GM19455 (cell line): ENCODE measurements around the gene STARD9.
"Not testable (repeated sequence)": the region's sequence is repeated elsewhere in the genome, so short reads cannot be mapped to it uniquely, and the experiment has no call there.

Experiments used
- ATAC-seq: cut with Tn5 transposase; IDR thresholded peaks from one replicate; pipeline ENCODE4 v1.9.1; 2021; ENCODE audit not compliant: unreplicated experiment

Gene STARD9

DNA sequence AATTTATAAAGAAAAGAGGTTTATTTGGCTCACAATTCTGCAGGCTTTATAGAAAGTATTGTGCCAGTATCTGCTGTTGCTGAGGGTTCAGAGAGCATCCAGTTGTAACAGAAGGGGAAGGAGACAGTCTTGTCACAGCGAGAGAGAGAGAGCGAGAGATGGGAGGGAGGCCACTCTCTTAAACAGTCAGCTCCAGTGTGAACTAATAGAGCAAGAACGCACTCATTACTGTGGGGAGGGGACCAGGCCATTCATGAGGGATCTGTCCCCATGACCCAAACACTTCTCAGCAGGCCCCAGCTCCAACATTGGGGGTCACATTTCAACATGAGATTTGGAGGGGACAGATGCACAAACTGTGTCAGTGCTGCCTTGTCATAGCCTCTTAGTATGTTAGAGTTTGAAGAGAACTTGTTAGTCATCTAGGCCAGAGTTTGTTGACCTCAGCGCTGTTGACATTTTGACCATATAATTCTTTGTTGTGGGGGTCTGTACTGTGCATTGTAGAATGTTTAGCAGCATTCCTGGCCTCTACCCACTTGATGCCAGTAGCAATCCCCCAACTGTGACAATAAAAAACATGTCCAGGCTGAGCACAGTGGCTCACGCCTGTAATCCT, 15.3 kb downstream of the STARD9 start:
- ATAC-seq, result no peak

DNA sequence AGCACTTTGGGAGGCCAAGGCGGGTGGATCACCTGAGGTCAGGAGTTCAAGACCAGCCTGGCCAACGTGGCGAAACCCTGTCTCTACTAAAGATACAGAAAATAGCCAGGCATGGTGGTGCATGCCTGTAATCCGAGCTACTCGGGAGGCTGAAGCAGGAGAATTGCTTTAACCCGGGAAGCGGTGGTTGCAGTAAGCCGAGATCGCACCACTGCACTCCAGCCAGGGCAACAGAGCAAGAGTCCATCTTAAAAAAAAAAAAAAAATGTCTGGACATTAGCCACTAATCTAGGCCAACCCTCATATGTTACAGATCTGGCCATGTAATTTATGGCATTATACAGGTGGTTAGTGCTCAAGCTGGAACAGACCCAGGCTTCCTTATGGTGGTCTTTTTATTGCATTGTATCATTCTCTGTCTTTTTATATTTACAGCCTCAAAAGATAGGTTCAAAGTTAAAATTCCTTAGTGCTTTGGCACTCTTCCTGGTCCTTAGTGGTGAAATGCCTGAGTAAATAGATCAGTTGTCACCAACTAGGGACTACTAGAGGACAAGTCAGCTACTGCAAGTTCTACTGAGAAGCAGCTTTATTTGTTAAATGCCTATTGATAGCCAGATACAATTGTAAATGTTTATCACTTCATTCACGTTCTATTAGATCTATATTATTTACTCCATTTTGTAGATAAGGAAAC, 16.0 kb downstream of the STARD9 start:
- no peak for ATAC-seq

DNA sequence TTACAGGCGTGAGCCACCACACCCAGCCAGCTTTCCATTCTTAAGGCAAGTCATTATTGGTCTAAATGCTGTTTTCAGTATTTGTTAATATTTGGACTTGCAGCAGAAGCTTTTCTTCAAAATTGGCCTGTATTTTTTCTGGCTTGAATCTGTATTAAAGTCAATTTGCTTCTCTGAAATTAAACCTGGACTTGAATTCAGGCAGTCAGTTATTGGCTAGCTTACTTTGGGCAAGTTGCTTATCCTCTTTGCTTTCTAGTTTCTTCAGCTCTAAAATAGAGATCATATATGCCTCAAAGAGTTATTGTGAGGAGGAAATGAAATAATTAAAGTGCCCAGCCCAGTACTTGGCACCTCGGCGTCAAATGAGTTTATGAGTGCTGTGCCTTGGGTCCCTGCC, 17.3 kb downstream of the STARD9 start:
- no peak for ATAC-seq

DNA sequence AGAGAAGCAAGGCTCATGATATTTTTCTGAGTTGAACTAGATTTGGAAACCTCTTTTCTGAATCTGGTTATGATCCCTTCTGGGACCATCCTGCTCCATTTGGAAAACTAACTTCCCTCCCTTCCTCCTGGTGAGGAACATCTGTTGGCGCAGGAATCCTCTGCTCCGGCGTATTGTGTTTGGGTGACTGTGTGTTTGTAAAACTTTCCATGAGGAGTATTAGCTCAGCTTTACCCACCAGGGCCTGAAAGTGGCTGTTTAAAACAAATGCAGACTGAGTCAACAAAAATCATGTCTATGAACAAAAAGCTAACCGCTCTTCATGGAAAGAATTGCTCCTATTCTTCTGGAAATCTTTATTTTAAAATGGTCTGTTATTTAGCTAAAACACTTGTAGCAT, 17.7 kb downstream of the STARD9 start:
- no peak for ATAC-seq

DNA sequence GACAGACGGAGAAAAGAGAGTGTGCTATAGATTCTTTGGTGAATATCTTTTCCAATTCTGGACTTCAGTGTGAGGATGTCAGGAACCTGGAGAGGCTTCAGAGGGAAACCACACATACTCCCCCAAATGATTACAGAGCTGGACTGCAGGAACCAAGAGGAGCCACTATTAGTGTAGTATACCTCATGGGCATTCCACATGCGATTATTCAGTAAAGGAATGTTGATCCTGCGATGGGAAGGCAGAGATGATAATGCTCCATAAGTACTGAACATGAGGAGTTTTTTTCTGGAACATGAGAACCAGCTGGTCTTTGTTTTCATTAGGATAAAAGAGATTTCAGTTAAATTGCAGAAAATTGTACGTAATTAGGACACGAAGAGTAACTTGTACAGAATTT, 18.7 kb downstream of the STARD9 start:
- no peak for ATAC-seq

DNA sequence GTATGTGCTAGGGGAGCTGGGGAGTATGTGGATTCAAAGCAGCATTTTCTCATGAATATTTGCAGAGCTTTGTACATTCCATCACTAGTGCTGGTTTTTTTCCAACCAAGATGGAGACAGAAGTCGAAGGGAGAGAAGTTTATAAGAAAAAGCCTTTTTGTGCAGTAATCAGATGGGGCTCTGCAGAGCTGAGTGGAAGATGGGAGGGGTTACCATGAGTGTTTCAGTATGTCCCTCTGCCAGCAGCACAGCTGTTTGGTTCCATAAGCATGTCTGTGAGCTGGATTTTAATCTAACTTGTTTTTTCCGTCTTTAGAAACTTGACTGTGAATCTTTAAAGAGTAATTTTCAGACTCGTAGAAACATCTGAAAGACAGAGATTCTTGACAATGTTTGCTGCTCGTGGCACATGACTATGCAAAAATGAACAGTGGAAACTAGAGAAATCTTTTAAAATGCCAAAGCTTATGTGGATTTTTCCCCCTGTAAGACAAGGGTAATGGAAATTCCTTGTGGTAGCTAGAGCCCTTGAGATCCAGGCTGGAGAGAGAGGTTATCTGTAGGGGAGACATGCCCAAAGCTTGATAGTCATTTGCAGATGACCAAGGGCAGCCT, 20.3 kb downstream of the STARD9 start:
- ATAC-seq, result no peak

DNA sequence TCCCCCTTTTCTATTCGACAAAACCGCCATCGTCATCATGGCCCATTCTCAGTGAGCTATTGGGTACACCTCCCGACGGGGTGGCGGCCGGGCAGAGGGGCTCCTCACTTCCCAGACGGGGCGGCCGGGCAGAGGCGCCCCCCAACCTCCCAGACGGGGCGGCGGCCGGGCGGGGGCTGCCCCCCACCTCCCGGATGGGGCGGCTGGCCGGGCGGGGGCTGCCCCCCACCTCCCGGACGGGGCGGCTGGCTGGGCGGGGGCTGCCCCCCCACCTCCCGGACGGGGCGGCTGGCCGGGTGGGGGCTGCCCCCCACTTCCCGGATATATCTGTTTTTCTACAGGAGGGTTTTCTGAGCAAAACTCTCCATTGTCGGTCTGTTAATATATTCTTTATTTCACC, 25.9 kb downstream of the STARD9 start:
- not testable (repeated sequence) for ATAC-seq

DNA sequence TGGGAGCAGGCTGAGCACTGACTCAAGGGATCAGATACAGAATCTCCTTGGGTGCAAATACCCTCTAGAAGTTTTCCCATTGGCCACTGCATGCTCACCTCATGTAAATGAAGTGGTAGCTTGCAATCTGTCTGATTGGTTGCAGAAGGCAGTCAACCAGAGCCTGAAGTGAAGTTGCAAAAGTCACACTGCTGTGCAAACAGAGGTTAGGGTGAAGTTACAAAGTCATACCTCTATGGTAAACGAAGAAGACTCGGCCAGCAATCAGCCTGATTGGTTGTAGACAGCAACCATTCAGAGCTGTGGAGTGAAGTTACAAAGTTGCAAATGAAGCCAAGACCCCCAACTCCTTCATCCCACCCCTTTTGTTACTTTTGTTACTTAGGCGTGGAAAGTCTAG, 27.1 kb downstream of the STARD9 start:
- no peak for ATAC-seq

DNA sequence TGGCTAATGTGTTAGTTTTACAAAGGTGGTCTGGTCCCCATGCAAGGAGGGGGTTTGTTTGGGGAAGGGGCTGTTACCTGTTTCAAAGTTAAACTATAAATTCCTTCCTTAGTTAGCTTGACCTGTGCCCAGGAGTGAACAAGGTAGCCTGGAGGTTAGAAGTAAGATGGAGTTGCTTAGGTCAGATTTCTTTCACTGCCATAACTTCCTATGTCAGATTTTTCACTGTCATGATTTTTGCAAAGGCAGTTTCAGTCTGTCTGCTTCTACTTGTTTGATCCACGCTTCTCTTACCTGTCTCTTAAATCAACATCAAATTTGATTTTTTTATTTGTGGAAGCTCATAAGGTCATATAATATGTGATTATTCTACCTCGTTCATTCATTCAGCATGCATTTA, 28.6 kb downstream of the STARD9 start:
- no peak for ATAC-seq

DNA sequence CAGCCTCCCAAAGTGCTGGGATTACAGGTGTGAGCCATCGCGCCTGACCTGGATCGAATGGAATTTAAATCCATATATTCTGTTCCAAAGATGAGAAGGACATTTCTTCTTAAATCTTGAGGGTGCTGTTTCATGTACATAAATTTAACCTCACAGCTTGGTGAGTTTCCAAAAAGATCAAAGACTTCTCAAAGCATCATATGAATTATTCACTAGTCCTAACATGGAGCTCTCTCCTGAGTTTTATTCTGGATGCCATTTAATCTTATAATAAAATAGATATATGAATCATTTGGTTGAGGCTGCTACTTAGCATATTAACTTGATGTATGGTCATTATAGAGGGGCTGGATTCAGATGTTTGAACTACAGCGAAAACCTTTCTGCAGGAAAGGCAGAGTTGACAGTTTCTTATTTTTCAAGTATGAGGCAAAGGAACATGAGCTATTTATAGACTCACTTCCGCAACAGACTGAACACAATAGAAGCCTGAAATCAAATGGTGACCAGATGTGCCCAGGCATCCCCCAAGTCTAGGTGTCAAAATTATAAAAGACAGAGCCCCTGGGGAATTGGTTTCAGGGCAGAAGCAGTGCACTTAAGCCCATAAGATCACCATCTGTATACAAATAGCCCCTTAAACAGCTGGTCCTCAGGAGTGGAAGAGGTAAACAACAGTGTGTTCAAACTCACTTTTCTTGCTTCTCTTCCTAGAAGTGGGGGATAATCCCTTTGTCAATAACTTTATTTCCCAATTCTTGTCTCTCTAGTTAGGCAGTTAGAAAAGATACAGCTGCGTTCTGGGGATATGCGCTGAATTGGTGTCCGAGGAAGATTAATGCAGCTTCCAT, 29.7 kb downstream of the STARD9 start:
- no peak for ATAC-seq

DNA sequence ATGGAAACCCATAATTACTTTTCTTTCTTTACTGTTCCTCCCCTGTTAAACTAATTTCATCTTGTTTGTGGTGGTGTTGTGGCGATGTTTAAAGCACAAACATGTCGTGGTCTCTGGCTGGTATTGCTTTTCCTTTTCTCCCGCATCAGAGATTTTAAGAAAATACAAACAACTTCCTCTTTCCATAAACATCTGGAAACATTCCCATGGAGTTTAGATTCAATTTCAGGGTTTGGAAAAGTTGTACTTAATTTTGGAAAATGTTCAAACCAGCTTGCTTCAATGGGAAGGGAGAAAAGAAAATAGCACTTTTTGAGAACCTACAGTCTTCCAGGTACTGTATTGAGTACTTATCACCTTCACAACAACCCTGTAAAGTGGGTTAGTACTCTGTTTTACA, 30.4 kb downstream of the STARD9 start:
- ATAC-seq, result no peak

DNA sequence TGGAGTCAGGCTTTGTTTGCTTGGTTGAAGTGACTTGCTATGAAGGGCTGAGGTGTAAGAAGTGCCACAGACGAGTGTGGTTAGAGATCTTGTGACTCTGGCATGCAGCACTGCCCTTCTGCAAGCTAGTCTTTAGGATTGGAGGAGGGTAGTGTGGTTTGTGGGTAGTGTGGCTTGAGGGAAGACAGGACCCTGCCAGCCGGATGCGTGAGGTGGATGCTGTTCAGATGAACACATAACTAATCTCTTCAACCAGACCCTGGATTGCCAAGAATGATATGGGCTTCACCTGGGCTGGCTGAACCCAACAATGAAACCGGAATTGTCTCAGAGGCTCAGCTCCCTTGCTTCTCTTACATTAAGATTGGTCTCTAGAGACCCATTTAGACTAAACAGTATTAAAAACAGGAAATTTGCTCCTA, 32.7 kb downstream of the STARD9 start:
- no peak for ATAC-seq

DNA sequence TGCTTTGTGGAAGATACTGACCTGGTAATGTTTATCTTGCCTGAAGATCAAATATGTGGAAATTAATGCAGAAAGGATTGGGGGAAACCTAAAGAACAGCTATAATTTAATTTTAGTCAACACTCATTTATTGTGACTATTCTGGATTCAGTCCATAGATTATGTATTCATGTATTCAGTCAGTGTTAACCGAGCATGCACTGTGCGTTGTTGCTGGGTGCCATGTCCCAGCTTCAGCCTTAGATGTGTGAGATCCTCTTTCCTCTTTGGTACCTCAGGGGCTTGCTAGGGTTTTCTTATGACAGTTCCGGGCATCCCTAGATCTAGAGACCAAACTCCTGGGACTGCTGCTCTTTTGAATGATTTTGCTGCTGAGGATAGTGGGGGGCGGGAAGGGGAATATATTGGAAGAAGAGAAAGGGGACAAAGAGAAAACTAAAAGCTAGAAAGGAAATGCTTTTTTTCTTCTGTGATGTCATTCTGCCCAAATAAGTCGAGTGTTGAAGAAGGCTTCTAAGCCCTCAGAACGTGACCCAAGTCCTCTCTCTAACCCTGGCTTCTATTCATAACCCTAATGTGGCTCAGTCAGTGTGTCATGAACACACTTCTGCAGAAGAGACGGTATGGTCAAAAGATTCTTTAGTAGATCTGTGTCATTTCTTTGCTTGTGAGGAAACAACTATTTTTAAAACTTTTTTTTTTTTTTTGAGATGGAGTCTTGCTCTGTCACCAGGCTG, 33.5 kb downstream of the STARD9 start:
- no peak for ATAC-seq

DNA sequence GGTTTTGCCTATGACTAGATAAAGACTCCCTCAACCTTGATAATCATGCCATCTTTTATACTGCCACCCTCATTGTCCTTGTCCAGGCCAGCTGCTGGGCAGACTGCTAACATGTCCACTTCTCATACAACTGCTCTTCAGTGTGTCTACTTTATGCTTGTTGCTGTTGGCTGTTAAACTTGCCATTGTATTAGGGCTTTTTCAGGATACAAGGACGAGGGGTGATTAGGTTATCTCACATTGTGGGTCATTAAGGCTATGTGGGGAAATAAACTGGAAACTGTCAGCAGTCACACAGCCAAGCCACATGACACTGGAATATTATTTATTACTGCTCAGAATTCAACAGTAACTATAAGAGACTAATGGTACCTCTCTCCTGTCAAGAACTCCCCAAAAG, 36.1 kb downstream of the STARD9 start:
- ATAC-seq, result no peak

DNA sequence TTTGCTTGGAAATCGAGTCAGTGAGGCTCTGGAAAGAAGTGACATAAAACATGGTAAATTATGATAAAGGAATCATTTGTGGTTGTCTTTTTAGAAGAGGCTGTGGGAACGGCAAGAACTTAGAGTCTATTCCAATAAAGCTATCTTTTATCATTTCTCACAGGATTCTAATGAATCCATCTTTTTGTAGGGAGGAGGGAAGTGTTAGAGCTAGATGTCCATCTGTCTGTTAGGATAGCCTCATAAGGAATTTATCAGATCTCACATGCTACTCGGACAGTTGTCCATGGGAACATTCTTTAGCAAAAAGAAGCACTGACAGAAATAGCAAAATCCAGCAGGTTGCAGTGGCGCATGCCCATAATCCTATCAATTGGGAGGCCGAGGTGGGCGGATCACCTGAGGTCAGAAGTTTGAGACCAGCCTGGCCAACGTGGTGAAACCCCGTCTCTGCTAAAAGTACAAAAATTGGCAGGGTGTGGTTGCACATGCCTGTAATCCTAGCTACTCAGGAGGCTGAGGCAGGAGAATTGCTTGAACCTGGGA, 37.0 kb downstream of the STARD9 start:
- ATAC-seq, result no peak

DNA sequence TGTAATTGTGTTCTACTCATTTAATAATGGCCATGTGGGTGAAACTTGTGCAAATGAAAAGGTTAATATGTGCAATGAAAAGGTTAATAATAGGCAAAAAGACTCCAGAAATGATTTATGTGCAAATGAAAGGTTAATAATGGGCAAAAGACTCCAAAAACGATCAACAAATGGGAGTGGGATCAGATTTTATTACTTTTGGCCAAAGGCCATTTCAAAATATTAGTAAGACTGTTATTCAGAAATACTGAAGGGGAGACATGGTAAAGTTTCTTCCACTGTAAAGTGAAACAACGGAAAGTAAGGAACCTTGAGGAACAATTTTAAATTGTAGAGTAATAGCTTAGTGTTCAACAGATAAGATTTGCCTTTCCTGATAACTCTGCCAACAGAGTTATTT, 40.7 kb downstream of the STARD9 start:
- ATAC-seq, result no peak

DNA sequence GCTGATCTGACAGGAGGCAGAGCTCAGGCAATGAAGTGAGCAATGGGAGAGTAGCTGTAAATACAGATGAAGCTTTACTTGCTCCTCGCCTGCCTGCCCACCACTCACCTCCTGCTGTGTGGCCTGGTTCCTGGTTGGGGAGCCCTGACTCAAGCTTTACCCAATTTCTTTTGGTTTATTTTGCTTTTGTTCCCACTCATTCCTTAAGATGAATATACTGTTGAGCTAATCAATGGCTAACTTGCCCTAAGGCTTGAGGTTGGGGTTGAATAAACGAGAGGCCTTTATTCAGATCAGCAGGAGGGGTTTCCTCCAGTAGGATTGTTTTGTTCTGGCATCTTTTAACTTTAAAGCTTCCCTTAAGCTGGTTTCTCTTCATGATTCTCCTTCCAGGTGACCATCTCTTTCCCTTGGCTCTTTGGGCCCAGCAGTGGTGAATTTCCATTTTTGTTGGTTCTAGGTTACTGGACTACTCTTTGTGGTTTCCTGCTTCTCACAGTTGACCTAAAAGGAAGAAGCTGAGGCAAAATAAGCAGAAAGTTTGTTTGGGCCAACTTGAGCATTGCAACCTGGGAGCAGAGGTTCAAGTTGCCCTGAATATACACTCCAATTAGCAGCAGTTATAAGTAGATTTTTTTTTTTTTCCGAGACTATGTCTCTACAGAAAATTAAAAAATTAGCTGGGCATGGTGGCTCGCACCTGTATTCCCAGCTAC, 44.4 kb downstream of the STARD9 start:
- no peak for ATAC-seq

DNA sequence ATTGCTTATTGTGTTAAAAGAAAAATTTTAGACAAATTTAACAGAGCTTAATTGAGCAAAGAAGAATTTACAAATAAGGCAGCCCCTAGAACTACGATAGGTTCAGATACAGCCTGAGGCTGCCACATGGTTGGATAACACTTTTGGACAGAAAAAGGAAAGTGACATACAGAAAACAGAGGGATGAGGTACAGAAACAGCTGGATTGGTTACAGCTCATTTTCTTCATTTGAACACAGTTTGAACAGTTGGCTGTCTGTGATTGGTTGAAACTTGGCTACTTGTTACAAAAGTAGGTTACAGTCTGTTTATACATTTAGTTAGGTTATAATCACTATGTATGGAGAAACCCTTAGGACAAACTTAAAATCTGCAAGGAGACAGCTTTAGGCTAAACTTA, 46.0 kb downstream of the STARD9 start:
- ATAC-seq, result no peak

DNA sequence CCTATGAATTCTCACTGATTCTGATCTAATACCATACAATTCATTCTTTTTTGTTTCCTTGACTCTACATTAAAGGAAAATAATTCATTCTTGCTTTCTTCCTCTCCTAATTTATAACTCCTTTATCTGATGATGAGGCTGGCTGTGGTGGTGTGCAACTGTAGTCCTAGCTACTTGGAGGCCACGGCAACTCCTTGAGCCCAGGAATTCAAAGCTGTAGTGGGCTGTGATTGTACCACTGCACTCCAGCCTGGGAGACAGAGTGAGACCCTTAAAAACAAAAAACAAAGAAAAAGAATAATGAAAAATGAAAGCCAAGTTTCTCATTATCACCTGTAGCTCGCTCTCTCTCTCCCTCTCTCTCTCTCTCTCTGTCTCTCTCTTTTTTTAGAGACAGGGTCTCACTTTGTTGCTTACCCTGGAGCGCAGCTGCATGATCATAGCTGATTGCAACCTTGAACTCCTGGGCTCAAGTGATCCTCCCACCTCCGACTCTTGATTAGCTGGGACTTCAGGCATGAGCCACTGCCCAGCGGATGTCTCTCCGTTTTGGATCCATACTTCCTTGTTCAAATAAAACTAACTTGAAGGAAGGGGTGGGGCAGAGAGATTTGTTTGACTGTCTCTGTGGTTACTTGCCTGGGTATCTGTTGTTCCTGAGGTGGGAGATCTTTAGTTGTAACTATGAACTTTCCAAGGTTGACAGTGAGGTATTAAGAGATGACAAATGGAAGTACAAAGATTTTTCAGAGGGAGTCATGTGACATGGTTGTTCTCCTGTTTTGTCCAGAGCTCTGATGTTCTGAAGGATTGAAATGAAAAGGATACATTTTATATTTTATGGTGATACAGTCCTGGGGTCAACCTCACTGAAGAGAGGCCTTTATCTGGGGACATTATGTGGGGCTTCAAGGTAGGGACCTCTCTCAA, 46.9 kb downstream of the STARD9 start:
- no peak for ATAC-seq
